WTC11 (cell line): ENCODE data around the gene C14orf93. TPM values are rescaled to one million over a fixed set of nuclear protein-coding genes. Genes with fewer than 3 reads are reported as not detected.

Experiments
- ATAC-seq: fragments of 200-7000 bp; cut with Tn5 transposase; 2 replicates; pipeline ENCODE4 v1.10.0; 2021; ENCODE audit warnings: mild to moderate bottlenecking, moderate library complexity
- CTCF ChIA-PET: fragments of 300-600 bp; sonication (Branson Sonifier 250); formaldehyde crosslinking; loops from one replicate; lab custom pipeline; 2021; ENCODE audit warnings: antibody characterized with exemption; lab: Charles Lee
- POLR2A ChIA-PET: fragments of 350-600 bp; sonication (Branson Sonifier 250); formaldehyde crosslinking; loops from one replicate; lab custom pipeline; 2021; ENCODE audit warnings: antibody characterized with exemption; lab: Charles Lee
- DNase-seq: peaks from one replicate; pipeline ENCODE4 v3.0.0; 2021; ENCODE audit warnings: low spot score
- H3K27ac Mint-ChIP-seq: 2 replicates; pipeline ENCODE4 v1.8.0; 2021; ENCODE audit warnings: mixed read lengths
- H3K27me3 Mint-ChIP-seq: 2 replicates; pipeline ENCODE4 v1.8.0; 2021; ENCODE audit warnings: low read depth, mild to moderate bottlenecking, moderate library complexity, mixed read lengths
- H3K36me3 Mint-ChIP-seq: 2 replicates; pipeline ENCODE4 v1.8.0; 2021; ENCODE audit warnings: mixed read lengths
- H3K4me1 Mint-ChIP-seq: 2 replicates; pipeline ENCODE4 v1.8.0; 2022; ENCODE audit warnings: mixed read lengths
- H3K4me3 Mint-ChIP-seq: 2 replicates; pipeline ENCODE4 v1.8.0; 2021; ENCODE audit warnings: mild to moderate bottlenecking, moderate library complexity, mixed read lengths
- H3K9me3 Mint-ChIP-seq: 2 replicates; pipeline ENCODE4 v1.8.0; 2021; ENCODE audit warnings: mixed read lengths
- CREM ChIP-seq: sonication (generic); formaldehyde crosslinking; IDR thresholded peaks from 2 replicates; pipeline ENCODE4 v1.8.1; 2022; ENCODE audit warnings: mild to moderate bottlenecking, missing genetic modification reagents, moderate library complexity
- E2F5 ChIP-seq: sonication (generic); formaldehyde crosslinking; IDR thresholded peaks from 2 replicates; pipeline ENCODE4 v1.8.1; 2022; ENCODE audit warnings: mild to moderate bottlenecking, moderate library complexity, missing genetic modification reagents
- EMX1 ChIP-seq: fragments of 250-450 bp; sonication (Bioruptor Pico); IDR thresholded peaks from 2 replicates; pipeline ENCODE4 v1.8.0; 2021; ENCODE audit warnings: mild to moderate bottlenecking
- GABPB1 ChIP-seq: sonication (generic); formaldehyde crosslinking; IDR thresholded peaks from 2 replicates; pipeline ENCODE4 v1.8.1; 2023; ENCODE audit warnings: mild to moderate bottlenecking, missing genetic modification reagents
- HMGA2 ChIP-seq: fragments of 250-450 bp; sonication (Bioruptor Pico); IDR thresholded peaks from 2 replicates; pipeline ENCODE4 v1.4.0; 2021; ENCODE audit warnings: mild to moderate bottlenecking, moderate library complexity
- IRF2 ChIP-seq: sonication (generic); formaldehyde crosslinking; IDR thresholded peaks from 2 replicates; pipeline ENCODE4 v1.8.0; 2022; ENCODE audit warnings: low read depth, missing genetic modification reagents, borderline replicate concordance
- MYBL2 ChIP-seq: sonication (generic); formaldehyde crosslinking; IDR thresholded peaks from 2 replicates; pipeline ENCODE4 v1.8.1; 2023; ENCODE audit warnings: mild to moderate bottlenecking, moderate library complexity, missing genetic modification reagents
- NFE2L1 ChIP-seq: sonication (generic); formaldehyde crosslinking; IDR thresholded peaks from 2 replicates; pipeline ENCODE4 v1.8.1; 2023; ENCODE audit warnings: missing genetic modification reagents
- SMAD3 ChIP-seq: sonication (generic); formaldehyde crosslinking; IDR thresholded peaks from 2 replicates; pipeline ENCODE4 v1.8.0; 2022; ENCODE audit warnings: missing genetic modification reagents, mild to moderate bottlenecking, borderline replicate concordance
- SMAD4 ChIP-seq: sonication (generic); formaldehyde crosslinking; IDR thresholded peaks from 2 replicates; pipeline ENCODE4 v1.8.0; 2022; ENCODE audit warnings: mild to moderate bottlenecking, missing genetic modification reagents
- SOX15 ChIP-seq: fragments of 250-450 bp; sonication (Bioruptor Pico); IDR thresholded peaks from 2 replicates; pipeline ENCODE4 v1.9.0; 2021; ENCODE audit warnings: mild to moderate bottlenecking
- SP1 ChIP-seq: sonication (generic); formaldehyde crosslinking; conservative IDR thresholded peaks from 2 replicates; pipeline ENCODE4 v1.8.1; 2022; ENCODE audit warnings: missing genetic modification reagents
- TEAD1 ChIP-seq: sonication (generic); formaldehyde crosslinking; IDR thresholded peaks from 2 replicates; pipeline ENCODE4 v1.8.0; 2022; ENCODE audit warnings: mild to moderate bottlenecking, missing genetic modification reagents
- ZNF232 ChIP-seq: sonication (generic); formaldehyde crosslinking; IDR thresholded peaks from 2 replicates; pipeline ENCODE4 v1.8.0; 2022; ENCODE audit warnings: mild to moderate bottlenecking, missing genetic modification reagents
- ZNF263 ChIP-seq: sonication (generic); formaldehyde crosslinking; IDR thresholded peaks from 2 replicates; pipeline ENCODE4 v1.8.1; 2022; ENCODE audit warnings: low read depth, mild to moderate bottlenecking, moderate library complexity, missing genetic modification reagents
- ZNF396 ChIP-seq: fragments of 250-450 bp; sonication (Bioruptor Pico); IDR thresholded peaks from 2 replicates; pipeline ENCODE4 v1.8.0; 2021; ENCODE audit warnings: mild to moderate bottlenecking, moderate library complexity, borderline replicate concordance
- total RNA-seq: library from RNA; stranded (reverse); gene quantifications from 3 replicates; pipeline ENCODE4 v1.2.3, GENCODE V29; 2021
- TF ChIP-seq, protein P1 (sequence below): sonication (generic); formaldehyde crosslinking; IDR thresholded peaks from 2 replicates; pipeline ENCODE4 v1.8.1; 2023; ENCODE audit warnings: mild to moderate bottlenecking, moderate library complexity, missing genetic modification reagents
- TF ChIP-seq, protein P2 (sequence below): sonication (generic); formaldehyde crosslinking; IDR thresholded peaks from 2 replicates; pipeline ENCODE4 v1.8.0; 2023; ENCODE audit warnings: missing genetic modification reagents, mild to moderate bottlenecking, borderline replicate concordance
- TF ChIP-seq, protein P3 (sequence below): sonication (generic); formaldehyde crosslinking; IDR thresholded peaks from 2 replicates; pipeline ENCODE4 v1.8.0; 2022; ENCODE audit warnings: mild to moderate bottlenecking, missing genetic modification reagents
- TF ChIP-seq, protein P4 (sequence below): fragments of 250-450 bp; sonication (Bioruptor Pico); IDR thresholded peaks from 2 replicates; pipeline ENCODE4 v1.8.0; 2021; ENCODE audit warnings: mild to moderate bottlenecking

C14orf93 gene
- total RNA-seq, 1 experiment from 2014 or later: 8.1 TPM

DNA sequence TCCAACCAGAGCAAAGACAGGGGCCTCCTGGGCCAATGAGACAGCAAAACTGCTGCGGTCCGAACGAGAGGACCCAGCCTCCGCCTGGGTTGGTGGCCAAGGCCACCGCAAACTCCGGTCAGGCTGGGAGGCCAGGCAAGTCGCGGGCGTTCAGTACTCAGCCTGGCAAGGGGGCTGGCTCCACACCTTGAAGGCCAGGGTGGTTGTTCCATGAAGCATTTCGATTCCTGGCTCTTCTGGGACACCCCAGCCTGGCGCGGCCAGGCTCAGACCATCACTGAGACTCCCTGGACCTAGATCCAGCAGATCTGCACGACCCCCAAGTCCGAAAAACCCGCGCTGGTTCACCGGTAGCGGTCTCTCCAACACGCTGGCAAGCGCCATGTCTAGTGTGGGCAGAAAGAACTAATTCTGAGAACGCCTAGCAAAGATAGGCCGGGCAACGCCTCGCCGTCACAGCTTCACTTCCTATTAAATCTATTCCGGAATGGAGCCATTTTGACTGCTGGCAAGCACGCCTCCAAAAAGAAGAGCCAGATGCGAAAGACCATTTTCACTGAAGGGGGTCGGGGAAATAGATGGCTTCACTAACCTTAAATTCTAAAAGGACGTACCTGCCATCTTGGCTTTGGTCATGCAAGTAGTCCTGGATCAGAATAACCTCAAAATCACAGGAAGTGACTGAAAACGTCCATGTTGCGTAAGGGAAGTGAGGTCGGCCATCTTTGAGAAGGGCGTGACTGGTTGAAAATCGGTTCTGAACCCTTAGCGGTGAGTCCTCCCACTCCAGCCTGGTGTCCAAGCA lies 24.8 kb upstream of the C14orf93 start, which contains the start of gene PSMB5:
Gene PSMB5, minus strand, starts transcription at position 403 of the 805 bp plus-strand sequence. Its CDS starts 19 bp downstream, at position 384.
- ATAC-seq (peak; percentile 94), DNase-seq (peak; percentile 84)
- 0 out of 2 replicates have a peak, but pooled peaks have one; percentile 34 for TF ChIP-seq CREM
- peak; percentile 94; the same call in 1 of the 2 replicates for TF ChIP-seq NFE2L1 (CRISPR knock-in tag)
- peak; percentile 35; the same call in 1 of the 2 replicates for TF ChIP-seq SMAD4 (CRISPR knock-in tag)
- no peak for TF ChIP-seq ZNF396 (CRISPR knock-in tag)
- peak; percentile 57; the same call in 1 of the 2 replicates for TF ChIP-seq ZNF263 (CRISPR knock-in tag)
- TF ChIP-seq, protein P1, sequence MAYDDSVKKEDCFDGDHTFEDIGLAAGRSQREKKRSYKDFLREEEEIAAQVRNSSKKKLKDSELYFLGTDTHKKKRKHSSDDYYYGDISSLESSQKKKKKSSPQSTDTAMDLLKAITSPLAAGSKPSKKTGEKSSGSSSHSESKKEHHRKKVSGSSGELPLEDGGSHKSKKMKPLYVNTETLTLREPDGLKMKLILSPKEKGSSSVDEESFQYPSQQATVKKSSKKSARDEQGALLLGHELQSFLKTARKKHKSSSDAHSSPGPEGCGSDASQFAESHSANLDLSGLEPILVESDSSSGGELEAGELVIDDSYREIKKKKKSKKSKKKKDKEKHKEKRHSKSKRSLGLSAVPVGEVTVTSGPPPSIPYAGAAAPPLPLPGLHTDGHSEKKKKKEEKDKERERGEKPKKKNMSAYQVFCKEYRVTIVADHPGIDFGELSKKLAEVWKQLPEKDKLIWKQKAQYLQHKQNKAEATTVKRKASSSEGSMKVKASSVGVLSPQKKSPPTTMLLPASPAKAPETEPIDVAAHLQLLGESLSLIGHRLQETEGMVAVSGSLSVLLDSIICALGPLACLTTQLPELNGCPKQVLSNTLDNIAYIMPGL: no peak; the same call in 1 of the 2 replicates
- peak; percentile 78 for TF ChIP-seq GABPB1
- TF ChIP-seq ZNF232 (CRISPR knock-in tag): 0 out of 2 replicates have a peak, but pooled peaks have one; percentile 9
- TF ChIP-seq IRF2 (CRISPR knock-in tag): no peak
- peak; percentile 52; the same call in 1 of the 2 replicates for TF ChIP-seq SP1 (CRISPR knock-in tag)
- peak; percentile 18; the same call in 1 of the 2 replicates for TF ChIP-seq E2F5
- TF ChIP-seq TEAD1 (CRISPR knock-in tag): 0 out of 2 replicates have a peak, but pooled peaks have one; percentile 51
- peak; percentile 43; the same call in 1 of the 2 replicates for TF ChIP-seq MYBL2 (CRISPR knock-in tag)
- TF ChIP-seq, protein P2, sequence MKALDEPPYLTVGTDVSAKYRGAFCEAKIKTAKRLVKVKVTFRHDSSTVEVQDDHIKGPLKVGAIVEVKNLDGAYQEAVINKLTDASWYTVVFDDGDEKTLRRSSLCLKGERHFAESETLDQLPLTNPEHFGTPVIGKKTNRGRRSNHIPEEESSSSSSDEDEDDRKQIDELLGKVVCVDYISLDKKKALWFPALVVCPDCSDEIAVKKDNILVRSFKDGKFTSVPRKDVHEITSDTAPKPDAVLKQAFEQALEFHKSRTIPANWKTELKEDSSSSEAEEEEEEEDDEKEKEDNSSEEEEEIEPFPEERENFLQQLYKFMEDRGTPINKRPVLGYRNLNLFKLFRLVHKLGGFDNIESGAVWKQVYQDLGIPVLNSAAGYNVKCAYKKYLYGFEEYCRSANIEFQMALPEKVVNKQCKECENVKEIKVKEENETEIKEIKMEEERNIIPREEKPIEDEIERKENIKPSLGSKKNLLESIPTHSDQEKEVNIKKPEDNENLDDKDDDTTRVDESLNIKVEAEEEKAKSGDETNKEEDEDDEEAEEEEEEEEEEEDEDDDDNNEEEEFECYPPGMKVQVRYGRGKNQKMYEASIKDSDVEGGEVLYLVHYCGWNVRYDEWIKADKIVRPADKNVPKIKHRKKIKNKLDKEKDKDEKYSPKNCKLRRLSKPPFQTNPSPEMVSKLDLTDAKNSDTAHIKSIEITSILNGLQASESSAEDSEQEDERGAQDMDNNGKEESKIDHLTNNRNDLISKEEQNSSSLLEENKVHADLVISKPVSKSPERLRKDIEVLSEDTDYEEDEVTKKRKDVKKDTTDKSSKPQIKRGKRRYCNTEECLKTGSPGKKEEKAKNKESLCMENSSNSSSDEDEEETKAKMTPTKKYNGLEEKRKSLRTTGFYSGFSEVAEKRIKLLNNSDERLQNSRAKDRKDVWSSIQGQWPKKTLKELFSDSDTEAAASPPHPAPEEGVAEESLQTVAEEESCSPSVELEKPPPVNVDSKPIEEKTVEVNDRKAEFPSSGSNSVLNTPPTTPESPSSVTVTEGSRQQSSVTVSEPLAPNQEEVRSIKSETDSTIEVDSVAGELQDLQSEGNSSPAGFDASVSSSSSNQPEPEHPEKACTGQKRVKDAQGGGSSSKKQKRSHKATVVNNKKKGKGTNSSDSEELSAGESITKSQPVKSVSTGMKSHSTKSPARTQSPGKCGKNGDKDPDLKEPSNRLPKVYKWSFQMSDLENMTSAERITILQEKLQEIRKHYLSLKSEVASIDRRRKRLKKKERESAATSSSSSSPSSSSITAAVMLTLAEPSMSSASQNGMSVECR (CRISPR knock-in tag): no peak; the same call in 1 of the 2 replicates
- Mint-ChIP-seq H3K9me3 (no peaks in the 10 kb centered on the region), H3K36me3 (peaks cover 33% of the 10 kb centered on the region), H3K27me3 (no peaks in the 10 kb centered on the region), H3K4me1 (peaks cover 14% of the 10 kb centered on the region), H3K4me3 (peak within 1 kb of the TSS; percentile 96), H3K27ac (peak within 1 kb of the TSS; percentile 100)
- ChIA-PET CTCF (interaction anchor here (0.5 to 1.4 kb wide), 4 partner anchors 18 to 214 kb away, joined by 3 to 9 read pairs (median 4); no protein-coding TSS in a partner anchor), POLR2A (interaction anchor here (0.6 to 2.0 kb wide), 3 partner anchors 23 to 52 kb away, joined by 3 to 4 read pairs (median 3); partner anchors contain the start of gene AJUBA)

DNA sequence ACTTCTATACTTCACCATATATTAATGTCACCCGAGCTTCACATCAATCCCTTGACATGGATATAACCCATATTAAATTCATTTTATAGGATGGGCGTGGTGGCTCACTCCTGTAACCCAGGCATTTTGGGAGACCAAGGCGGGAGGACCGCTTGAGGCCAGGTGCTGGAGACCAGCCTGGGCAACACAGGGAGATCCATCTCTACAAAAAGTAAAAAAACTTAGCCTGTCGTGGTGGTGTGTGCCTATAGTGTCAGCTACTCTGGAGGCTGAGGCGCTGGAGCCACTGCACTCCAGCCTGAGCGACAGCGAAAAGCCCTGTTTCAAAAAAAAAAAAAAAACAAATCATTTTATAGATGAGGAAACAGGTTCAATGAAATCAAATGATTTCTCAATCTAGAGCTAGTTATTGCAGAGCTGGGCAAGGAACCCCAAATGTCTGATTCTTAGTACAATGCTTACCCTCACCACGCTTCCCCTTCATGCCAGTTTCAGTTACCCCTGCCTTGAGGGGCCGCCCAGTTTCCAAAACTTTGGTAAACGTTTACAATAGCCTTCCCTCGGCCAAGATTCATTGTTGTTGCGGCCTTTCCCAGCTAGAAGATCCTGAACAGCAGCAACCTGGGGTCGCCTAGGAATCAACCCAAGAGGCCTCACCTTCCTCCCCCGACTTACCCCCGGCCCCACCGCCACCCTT lies 24.0 kb upstream of the C14orf93 start:
- peaks cover 18% of the 10 kb centered on the region for H3K4me1 Mint-ChIP-seq
- peaks cover 40% of the 10 kb centered on the region for H3K36me3 Mint-ChIP-seq
- DNase-seq (no peak), ATAC-seq (no peak)
- peak overlapping the region; percentile 96 for H3K4me3 Mint-ChIP-seq
- peak overlapping the region; percentile 100 for H3K27ac Mint-ChIP-seq
- POLR2A ChIA-PET: interaction anchor here (1.4 to 2.0 kb wide), 2 partner anchors 24 to 52 kb away, joined by 3 to 4 read pairs; partner anchors contain the start of gene AJUBA
- CTCF ChIA-PET: interaction anchor here (0.5 to 1.4 kb wide), 5 partner anchors 18 to 215 kb away, joined by 3 to 9 read pairs (median 4); no protein-coding TSS in a partner anchor
- H3K9me3 Mint-ChIP-seq: no peaks in the 10 kb centered on the region
- H3K27me3 Mint-ChIP-seq: no peaks in the 10 kb centered on the region
- no peak for TF ChIP-seq CREM
- TF ChIP-seq, protein P3, sequence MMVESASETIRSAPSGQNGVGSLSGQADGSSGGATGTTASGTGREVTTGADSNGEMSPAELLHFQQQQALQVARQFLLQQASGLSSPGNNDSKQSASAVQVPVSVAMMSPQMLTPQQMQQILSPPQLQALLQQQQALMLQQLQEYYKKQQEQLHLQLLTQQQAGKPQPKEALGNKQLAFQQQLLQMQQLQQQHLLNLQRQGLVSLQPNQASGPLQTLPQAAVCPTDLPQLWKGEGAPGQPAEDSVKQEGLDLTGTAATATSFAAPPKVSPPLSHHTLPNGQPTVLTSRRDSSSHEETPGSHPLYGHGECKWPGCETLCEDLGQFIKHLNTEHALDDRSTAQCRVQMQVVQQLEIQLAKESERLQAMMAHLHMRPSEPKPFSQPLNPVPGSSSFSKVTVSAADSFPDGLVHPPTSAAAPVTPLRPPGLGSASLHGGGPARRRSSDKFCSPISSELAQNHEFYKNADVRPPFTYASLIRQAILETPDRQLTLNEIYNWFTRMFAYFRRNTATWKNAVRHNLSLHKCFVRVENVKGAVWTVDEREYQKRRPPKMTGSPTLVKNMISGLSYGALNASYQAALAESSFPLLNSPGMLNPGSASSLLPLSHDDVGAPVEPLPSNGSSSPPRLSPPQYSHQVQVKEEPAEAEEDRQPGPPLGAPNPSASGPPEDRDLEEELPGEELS: no peak
- no peak for TF ChIP-seq HMGA2 (CRISPR knock-in tag)
- no peak for TF ChIP-seq EMX1 (CRISPR knock-in tag)
- TF ChIP-seq, protein P4, sequence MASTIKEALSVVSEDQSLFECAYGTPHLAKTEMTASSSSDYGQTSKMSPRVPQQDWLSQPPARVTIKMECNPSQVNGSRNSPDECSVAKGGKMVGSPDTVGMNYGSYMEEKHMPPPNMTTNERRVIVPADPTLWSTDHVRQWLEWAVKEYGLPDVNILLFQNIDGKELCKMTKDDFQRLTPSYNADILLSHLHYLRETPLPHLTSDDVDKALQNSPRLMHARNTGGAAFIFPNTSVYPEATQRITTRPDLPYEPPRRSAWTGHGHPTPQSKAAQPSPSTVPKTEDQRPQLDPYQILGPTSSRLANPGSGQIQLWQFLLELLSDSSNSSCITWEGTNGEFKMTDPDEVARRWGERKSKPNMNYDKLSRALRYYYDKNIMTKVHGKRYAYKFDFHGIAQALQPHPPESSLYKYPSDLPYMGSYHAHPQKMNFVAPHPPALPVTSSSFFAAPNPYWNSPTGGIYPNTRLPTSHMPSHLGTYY (CRISPR knock-in tag): no peak
- no peak for TF ChIP-seq SMAD3 (CRISPR knock-in tag)
- TF ChIP-seq SOX15 (CRISPR knock-in tag): no peak
